Measurements from ENCODE around the gene CBX4.

The CBX4 gene

GRCh38 chr17:79840989-79841286, 1.7 kb upstream of the CBX4 start:
- DNase-seq = no peak

GRCh38 chr17:79840269-79840988, 1.2 kb upstream of the CBX4 start:
- DNase-seq = peak; percentile 57

DNA sequence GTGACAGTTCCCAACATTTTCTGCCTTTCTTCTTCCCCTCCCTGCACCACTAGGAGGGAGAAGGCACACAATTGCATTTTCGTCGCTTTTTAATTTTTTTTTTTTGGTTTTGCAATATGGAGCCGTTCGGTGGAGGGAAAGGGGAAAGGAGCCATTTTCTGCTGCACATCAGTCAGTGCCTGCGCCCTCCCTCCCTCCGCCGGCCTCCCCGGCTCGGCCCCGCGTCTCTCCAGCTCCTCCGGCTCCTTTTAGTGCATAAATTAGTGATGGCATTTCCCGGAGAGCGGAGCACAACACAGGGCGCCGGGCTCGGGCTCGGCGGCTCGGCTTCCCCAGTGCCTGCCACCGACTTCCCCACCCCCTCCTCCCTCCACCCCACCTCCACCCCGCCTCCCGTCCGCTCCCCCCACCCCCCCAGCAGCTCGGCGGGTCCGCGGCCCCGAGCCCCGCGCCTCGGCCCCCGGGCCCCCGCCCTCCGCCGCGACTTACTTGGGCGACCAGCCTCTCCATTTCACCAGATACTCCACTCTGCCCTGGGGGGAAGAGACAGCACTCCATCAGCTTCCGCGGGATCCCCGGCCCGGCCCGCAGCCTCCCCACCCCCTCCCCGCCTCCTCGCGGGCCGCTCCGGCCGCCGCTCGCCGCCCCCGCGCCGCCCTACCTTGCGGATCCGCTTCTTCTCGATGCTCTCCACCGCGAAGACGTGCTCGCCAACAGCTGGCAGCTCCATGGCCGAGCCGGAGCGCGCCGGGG, 542 bp downstream of the CBX4 start:
- DNase-seq = peak; percentile 36

GRCh38 chr17:79837888-79838521, 1.2 kb downstream of the CBX4 start:
- DNase-seq = peak; percentile 28

GRCh38 chr17:79836972-79837887, 2.0 kb downstream of the CBX4 start:
- DNase-seq = peak; percentile 54

- peak; percentile 43 for DNase-seq
These were observed 2.7 kb downstream of the CBX4 start for GRCh38 chr17:79836510-79836971.

- no peak for DNase-seq
These were observed 3.2 kb downstream of the CBX4 start for GRCh38 chr17:79835953-79836509.

GRCh38 chr17:79835470-79835899, 3.8 kb downstream of the CBX4 start:
- no peak for DNase-seq

- no peak for DNase-seq
These were observed 4.4 kb downstream of the CBX4 start for GRCh38 chr17:79834565-79835469.

GRCh38 chr17:79833744-79834564, 5.3 kb downstream of the CBX4 start:
- DNase-seq = no peak

DNA sequence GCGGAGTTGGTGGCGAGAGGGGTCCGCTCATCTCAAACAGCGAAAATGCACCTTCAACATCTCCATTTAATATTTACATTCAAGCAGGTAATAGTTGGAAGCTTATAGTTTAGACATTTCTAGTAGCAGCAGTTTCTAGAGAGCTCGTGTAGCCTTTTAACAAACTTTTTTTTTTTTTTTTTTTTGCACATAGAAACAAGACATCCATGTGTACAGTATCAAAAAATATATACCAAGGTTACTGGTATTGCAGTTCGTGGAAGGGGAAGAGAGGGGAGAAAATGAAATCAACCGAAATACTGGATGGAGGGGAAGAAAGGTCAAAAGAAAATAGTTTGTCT, 6.2 kb downstream of the CBX4 start:
- DNase-seq = no peak

- no peak for DNase-seq
These were observed 6.8 kb downstream of the CBX4 start for GRCh38 chr17:79832218-79833109.

- no peak for DNase-seq
These were observed 7.7 kb downstream of the CBX4 start for GRCh38 chr17:79831265-79832217.

DNA sequence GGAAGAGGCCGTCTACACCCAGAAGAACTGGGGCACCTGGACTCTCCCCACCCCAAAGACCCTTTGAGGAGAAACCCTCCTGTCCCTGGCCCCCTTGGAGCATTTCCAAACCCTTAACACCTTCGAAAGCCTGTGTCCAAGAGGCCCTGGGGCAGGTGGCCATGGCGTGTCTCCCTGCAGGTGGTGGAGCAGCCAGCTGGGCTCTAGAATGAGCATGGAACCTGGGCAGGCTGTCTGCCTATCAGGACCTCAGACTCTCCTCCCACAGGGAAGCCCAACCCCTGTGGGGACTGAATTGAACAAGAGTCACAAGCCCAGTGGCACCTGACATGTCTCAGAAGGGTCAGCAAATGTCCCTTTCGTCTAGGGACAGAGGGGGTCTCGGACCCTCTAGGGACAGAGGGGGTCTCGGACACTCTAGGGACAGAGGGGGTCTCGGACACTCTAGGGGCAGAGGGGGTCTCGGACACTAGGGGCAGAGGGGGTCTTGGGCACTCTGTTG, 8.4 kb downstream of the CBX4 start:
- DNase-seq = no peak

GRCh38 chr17:79830303-79830702, 8.9 kb downstream of the CBX4 start:
- no peak for DNase-seq

DNA sequence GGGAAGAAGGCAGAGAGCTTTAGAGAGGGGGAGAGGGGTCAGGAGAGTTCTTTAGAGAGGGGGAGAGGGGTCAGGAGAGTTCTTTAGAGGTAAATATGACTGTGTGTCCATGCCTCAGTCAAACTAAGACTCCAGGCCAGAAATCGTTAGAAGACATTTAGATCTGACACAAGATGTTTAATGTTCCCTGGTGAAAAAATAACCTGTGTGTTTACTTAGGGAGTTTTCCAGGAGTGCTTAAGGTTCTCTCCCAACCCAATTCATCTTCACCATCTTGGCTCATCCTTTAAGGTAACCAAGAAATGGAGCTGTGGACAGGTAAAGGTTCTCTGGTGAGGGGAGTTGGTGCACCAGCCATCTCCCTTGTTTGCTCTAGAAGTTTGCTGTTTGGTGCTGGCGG, 9.8 kb downstream of the CBX4 start:
- DNase-seq = no peak

DNA sequence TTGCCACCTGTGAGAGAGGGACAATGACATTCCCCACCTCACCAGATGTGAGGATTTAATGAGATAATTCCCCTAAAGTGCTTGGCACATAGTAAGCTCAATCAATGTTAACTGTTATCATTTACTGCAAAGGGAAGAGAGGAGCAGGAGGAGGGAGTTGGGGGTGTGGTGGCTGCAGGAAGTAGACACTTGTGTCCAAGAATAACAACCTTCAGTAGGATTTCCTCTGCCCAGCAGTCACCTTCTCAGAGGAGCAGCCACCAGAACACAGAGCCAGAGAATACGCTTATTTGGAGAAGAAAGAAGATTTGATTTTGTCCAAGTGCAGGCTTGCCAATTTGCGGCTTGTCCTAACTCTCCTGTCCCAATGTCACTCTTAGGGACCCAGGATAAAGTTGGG, 10.2 kb downstream of the CBX4 start:
- DNase-seq = no peak

Measured in fibroblast of upper back skin (primary cell).